ENCODE measurements around the gene WIPF2.
"Not testable (repeated sequence)": the region's sequence is repeated elsewhere in the genome, so short reads cannot be mapped to it uniquely, and the experiment has no call there.

WIPF2 gene

DNA sequence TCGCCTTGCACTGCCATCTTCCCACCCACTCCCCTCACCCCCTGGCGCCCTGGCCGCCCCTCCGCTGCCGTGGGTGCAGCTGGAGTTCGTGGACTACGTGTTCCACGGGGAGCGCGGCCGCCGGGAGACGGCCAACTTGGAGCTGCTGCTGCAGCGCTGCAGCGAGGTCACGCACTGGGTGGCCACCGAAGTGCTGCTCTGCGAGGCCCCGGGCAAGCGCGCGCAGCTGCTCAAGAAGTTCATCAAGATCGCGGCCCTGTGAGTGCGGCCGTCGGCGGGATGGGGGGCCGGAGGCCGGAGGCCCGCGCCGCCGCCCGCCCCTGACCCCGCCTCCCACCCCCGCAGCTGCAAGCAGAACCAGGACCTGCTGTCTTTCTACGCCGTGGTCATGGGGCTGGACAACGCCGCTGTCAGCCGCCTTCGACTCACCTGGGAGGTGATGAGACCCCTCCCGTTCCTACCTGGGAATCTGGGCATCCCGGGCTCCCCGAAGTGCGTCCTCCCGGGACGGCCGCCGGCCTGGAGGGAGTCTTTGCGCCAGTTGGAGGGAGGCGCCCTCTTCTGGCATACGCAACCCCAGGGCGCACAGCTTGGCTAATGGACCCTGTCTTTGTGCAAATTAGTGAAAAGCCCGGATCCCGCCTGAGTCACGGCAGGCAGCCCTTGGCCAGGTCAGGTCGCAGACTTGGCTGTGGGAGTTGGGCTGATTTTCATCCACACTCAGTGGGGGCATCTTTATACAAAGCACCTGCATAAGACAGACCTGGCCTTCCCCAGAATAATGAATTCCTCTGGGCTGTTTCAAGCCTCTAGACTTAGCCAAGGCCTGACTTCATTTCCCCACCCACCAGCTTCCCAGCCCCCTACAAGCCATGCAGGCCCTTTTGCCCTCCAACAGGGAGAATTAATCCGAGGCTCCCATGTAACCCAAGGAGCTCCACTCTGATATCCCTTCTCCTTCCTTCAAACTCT, 27.6 kb upstream of the WIPF2 start:
- DNase-seq (ENCODE audit: low read depth): peak; percentile 79
- TF ChIP-seq, protein P1, sequence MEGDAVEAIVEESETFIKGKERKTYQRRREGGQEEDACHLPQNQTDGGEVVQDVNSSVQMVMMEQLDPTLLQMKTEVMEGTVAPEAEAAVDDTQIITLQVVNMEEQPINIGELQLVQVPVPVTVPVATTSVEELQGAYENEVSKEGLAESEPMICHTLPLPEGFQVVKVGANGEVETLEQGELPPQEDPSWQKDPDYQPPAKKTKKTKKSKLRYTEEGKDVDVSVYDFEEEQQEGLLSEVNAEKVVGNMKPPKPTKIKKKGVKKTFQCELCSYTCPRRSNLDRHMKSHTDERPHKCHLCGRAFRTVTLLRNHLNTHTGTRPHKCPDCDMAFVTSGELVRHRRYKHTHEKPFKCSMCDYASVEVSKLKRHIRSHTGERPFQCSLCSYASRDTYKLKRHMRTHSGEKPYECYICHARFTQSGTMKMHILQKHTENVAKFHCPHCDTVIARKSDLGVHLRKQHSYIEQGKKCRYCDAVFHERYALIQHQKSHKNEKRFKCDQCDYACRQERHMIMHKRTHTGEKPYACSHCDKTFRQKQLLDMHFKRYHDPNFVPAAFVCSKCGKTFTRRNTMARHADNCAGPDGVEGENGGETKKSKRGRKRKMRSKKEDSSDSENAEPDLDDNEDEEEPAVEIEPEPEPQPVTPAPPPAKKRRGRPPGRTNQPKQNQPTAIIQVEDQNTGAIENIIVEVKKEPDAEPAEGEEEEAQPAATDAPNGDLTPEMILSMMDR (IDR thresholded peaks at IDR 0.05; ENCODE audit: low read length, missing control alignments): peak; percentile 75
- H3K4me3 ChIP-seq (replicated peaks; ENCODE audit: low read depth, low read length): peak overlapping the region; percentile 55

DNA sequence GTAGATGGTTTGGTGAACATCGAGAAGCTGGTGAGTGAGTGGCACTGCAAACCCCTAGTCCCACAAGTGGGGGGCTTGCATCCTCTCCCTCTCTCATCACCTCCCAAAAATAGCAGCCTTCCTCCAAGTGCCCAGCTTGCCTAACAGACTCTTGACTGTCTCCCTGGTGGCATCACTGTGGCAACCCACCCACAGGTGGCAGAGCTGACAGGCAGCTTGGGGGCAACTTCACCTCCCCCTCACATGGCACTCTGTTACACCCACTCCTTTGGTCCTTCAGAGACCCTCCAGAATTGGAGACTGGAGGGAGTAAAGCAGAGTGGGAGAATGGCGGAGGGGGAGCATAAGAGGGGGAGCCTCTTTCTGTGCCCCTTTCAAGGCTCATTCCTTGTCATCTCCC, 26.1 kb upstream of the WIPF2 start:
- TF ChIP-seq, protein P1 (IDR thresholded peaks at IDR 0.05; ENCODE audit: low read length, missing control alignments): no peak
- no peak overlapping the region for H3K4me3 ChIP-seq (replicated peaks; ENCODE audit: low read depth, low read length)
- DNase-seq (ENCODE audit: low read depth): no peak

DNA sequence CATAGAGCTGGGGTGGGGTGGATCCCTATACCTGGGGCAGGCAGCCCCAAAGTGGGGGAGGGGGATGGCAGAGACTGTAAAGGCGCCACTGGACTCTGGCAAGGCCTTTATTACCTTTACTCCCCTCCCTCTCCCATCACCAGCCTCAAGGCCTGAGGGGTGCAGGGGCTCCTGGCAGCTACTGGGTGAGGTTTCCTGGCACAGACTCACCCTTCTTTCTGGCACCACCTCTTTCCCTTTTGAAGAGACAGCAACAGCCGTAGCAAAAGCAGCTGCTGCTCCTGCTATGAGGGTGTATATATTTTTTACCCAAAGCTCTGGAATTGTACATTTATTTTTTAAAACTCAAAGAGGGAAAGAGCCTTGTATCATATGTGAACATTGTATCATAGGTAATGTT, 24.3 kb upstream of the WIPF2 start:
- DNase-seq (ENCODE audit: low read depth): no peak
- no peak overlapping the region for H3K4me3 ChIP-seq (replicated peaks; ENCODE audit: low read depth, low read length)
- TF ChIP-seq, protein P1 (IDR thresholded peaks at IDR 0.05; ENCODE audit: low read length, missing control alignments): no peak

DNA sequence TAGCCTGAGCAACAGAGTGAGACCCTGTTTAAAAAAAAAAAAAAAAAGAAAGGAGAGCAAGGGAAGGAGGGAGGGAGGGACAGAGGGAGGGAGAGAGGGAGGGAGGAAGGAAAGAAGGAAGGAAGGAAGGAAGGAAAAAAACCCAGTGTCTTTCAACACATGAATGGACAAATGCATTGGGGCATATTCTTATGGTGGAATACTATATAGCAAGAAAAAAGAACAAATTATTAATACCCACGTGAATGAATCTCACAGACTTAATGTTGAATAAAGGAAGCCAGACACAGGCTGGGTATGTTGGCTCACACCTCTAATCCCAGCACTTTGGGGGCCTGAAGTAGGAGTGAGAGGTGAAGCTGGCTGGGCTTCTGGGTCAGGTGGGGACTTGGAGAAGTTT, 21.6 kb upstream of the WIPF2 start:
- TF ChIP-seq, protein P1 (IDR thresholded peaks at IDR 0.05; ENCODE audit: low read length, missing control alignments): no peak
- H3K4me3 ChIP-seq (replicated peaks; ENCODE audit: low read depth, low read length): no peak overlapping the region
- DNase-seq (ENCODE audit: low read depth): no peak

DNA sequence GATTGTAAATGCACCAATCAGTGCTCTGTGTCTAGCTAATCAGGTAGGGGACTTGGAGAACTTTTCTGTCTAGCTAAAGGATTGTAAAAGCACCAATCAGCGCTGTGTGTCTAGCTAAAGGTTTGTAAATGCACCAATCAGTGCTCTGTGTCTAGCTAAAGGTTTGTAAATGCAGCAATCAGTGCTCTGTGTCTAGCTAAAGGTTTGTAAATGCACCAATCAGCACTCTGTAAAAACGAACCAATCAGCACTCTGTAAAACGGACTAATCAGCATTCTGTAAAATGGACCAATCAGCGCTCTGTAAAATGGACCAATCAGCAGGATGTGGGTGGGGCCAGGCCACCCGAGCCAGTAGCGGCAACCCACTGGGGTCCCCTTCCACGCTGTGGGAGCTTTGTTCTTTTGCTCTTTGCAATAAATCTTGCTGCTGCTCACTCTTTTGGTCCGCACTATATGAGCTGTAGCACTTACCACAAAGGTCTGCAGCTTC, 21.1 kb upstream of the WIPF2 start:
- H3K4me3 ChIP-seq (replicated peaks; ENCODE audit: low read depth, low read length); DNase-seq (ENCODE audit: low read depth): not testable (repeated sequence)

DNA sequence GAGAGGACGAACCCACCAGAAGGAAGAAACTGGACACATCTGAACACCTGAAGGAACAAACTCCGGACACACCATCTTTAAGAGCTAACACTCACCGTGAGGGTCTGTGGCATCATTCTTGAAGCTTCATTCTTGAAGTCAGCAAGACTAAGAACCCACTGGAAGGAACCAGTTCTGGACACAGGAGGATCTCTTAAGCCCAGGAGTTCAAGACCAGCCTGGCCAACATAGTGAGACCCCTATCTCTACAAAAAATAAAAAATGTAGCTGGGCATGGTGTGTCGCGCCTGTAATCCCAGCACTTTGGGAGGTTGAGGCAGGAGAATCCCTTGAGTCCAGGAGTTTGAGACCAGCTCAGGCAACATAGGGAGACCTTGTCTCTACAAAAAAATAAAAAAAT, 20.5 kb upstream of the WIPF2 start:
- DNase-seq (ENCODE audit: low read depth): no peak
- TF ChIP-seq, protein P1 (IDR thresholded peaks at IDR 0.05; ENCODE audit: low read length, missing control alignments): no peak
- no peak overlapping the region for H3K4me3 ChIP-seq (replicated peaks; ENCODE audit: low read depth, low read length)

DNA sequence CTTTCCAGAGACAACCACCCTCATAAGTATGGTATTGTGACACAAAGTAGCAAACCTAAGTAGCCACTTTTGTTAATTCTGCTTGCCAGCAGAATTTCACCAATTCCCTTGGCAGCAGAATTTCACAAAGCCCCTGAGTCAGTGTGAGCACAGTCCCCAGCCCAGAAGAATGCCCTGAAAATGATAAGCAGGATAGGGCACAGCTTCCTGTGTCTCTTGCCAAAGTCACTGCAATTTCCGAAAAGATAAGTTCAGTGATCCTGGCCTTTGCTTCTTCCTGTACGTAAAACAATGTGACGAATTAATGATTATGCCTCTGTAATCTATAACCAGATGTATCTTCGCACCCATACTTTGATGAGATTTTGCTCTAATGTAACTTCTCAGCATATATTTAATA, 16.0 kb upstream of the WIPF2 start:
- peak; percentile 70 for DNase-seq (ENCODE audit: low read depth)
- H3K4me3 ChIP-seq (replicated peaks; ENCODE audit: low read depth, low read length): no peak overlapping the region
- TF ChIP-seq, protein P1 (IDR thresholded peaks at IDR 0.05; ENCODE audit: low read length, missing control alignments): no peak

DNA sequence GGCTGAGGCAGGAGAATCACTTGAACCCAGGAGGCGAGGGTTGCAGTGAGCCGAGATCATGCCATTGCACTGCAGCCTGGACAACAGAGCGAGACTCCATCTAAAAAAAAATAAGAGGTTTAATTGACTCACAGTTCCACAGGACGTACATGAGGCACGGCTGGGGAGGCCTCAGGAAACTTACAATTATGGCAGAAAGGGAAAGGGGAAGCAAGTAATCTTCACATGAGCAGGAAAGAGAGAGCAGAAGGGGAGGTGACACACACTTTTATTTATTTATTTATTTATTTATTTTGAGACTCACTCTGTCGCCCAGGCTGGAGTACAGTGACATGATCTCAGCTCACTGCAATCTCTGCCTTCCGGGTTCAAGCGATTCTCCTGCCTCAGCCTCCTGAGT, 12.9 kb upstream of the WIPF2 start:
- DNase-seq (ENCODE audit: low read depth); H3K4me3 ChIP-seq (replicated peaks; ENCODE audit: low read depth, low read length): not testable (repeated sequence)
